HepG2 (cell line): ENCODE data around the gene JAG1. TPM values are rescaled to one million over a fixed set of nuclear protein-coding genes. Genes with fewer than 3 reads are reported as not detected.

Experiments used
- ATAC-seq: fragments of 200-7000 bp; cut with Tn5 transposase; 3 replicates; pipeline ENCODE4 v1.9.1; 2020; ENCODE audit warnings: mild to moderate bottlenecking, moderate library complexity
- BruUV-seq: library from RNA; stranded (reverse); fragments of 400-500 nt; replicated peaks from 2 replicates; lab custom pipeline; 2021; lab: Mats Ljungman, UMichigan
- CTCF ChIA-PET: fragments of 300-600 bp; formaldehyde crosslinking; extraction: SDS; loops from one replicate; lab custom pipeline; 2021; ENCODE audit warnings: low total read pairs, inconsistent platforms, low intra/inter-chr PET ratio; lab: Yijun Ruan, JAX
- POLR2A ChIA-PET: fragments of 350-600 bp; sonication (Branson Sonifier 250); formaldehyde crosslinking; loops from one replicate; lab custom pipeline; 2020; ENCODE audit warnings: antibody characterized with exemption, inconsistent platforms; lab: Yijun Ruan, JAX
- DNase-seq: peaks from one replicate; pipeline ENCODE4 v3.0.0-alpha.2; 2015; ENCODE audit warnings: low spot score
- FAIRE-seq: peaks from 3 replicates; lab custom pipeline; 2011; peaks lifted over from hg19 to GRCh38; lab: Jason Lieb, UNC
- H2AFZ ChIP-seq: one replicate; pipeline ENCODE4 v1.6.1; 2011; ENCODE audit warnings: low read length, inconsistent platforms
- H3K27ac ChIP-seq: fragments of 300-600 bp; 3 replicates; pipeline ENCODE4 v1.8.0; 2011; ENCODE audit warnings: mixed run types, mild to moderate bottlenecking, mixed read lengths, low read length, inconsistent platforms; ENCODE audit not compliant: insufficient read depth; ENCODE audit errors: extremely low read length
- H3K27me3 ChIP-seq, 2 experiments: fragments of 200-600 bp in 1 of 2; 2 replicates in 1 of 2; 3 replicates in 1 of 2; pipeline versions ENCODE4 v1.6.0 to v1.8.0; 2011; ENCODE audit warnings: low read length in 2 of 2, mild to moderate bottlenecking in 2 of 2, moderate library complexity in 2 of 2, inconsistent platforms in 1 of 2; ENCODE audit not compliant: insufficient read depth in 2 of 2, control insufficient read depth in 1 of 2
- H3K36me3 ChIP-seq, 2 experiments: fragments of 200-600 bp in 1 of 2; replicated peaks in 1 of 2; 2 replicates in 1 of 2; 3 replicates in 1 of 2; pipeline versions ENCODE4 v1.5.1 to v1.8.0; 2011; ENCODE audit warnings: low read length in 2 of 2, inconsistent platforms in 1 of 2; ENCODE audit not compliant: insufficient read depth in 2 of 2, control insufficient read depth in 1 of 2
- H3K4me1 ChIP-seq: 2 replicates; pipeline ENCODE4 v1.5.1; 2012; ENCODE audit warnings: low read length, inconsistent platforms; ENCODE audit not compliant: insufficient read depth
- H3K4me2 ChIP-seq: 2 replicates; pipeline ENCODE4 v1.6.0; 2011; ENCODE audit warnings: low read depth, low read length, inconsistent platforms
- H3K4me3 ChIP-seq, 3 experiments: fragments of 200-600 bp in 1 of 3; sonication (generic), shearing (Covaris generic) in 1 of 3; replicated peaks in 1 of 3; 2 replicates each; pipeline ENCODE4 v1.5.1; 2011 to 2016; ENCODE audit warnings: low read length in 3 of 3, inconsistent platforms in 2 of 3, low read depth in 2 of 3, mild to moderate bottlenecking in 2 of 3, control low read depth in 1 of 3, mixed read lengths in 1 of 3; ENCODE audit not compliant: insufficient read depth in 1 of 3
- H3K79me2 ChIP-seq: one replicate; pipeline ENCODE4 v1.6.1; 2011; ENCODE audit warnings: low read length, inconsistent platforms; ENCODE audit not compliant: insufficient read depth
- H3K9ac ChIP-seq: 2 replicates; pipeline ENCODE4 v1.6.0; 2011; ENCODE audit warnings: mild to moderate bottlenecking, low read depth, low read length, inconsistent platforms; ENCODE audit not compliant: insufficient read depth
- H3K9me3 ChIP-seq: 2 replicates; pipeline ENCODE4 v1.5.1; 2012; ENCODE audit warnings: mild to moderate bottlenecking, low read length
- H4K20me1 ChIP-seq: 2 replicates; pipeline ENCODE4 v1.6.0; 2011; ENCODE audit warnings: inconsistent platforms, mild to moderate bottlenecking, low read length, moderate library complexity; ENCODE audit not compliant: insufficient read depth
- CCAR2 ChIP-seq: fragments of 200-400 bp; formaldehyde crosslinking; optimal IDR thresholded peaks from 2 replicates; pipeline ENCODE3; 2018; ENCODE audit warnings: low read depth, mild to moderate bottlenecking, low read length, moderate library complexity
- DNMT1 ChIP-seq: sonication (generic); formaldehyde crosslinking; IDR thresholded peaks from 2 replicates; pipeline ENCODE4 v1.5.1; 2020; ENCODE audit warnings: mild to moderate bottlenecking, missing genetic modification reagents
- IRX3 ChIP-seq: sonication (generic); formaldehyde crosslinking; IDR thresholded peaks from 2 replicates; pipeline ENCODE4 v1.8.1; 2023; ENCODE audit warnings: mild to moderate bottlenecking, low read depth, missing genetic modification reagents, borderline replicate concordance
- MED8 ChIP-seq: sonication (generic); formaldehyde crosslinking; IDR thresholded peaks from 2 replicates; pipeline ENCODE4 v1.8.1; 2023; ENCODE audit warnings: mild to moderate bottlenecking, missing genetic modification reagents; ENCODE audit not compliant: insufficient replicate concordance
- MLLT10 ChIP-seq: sonication (generic); formaldehyde crosslinking; IDR thresholded peaks from 2 replicates; pipeline ENCODE4 v1.4.0; 2020; ENCODE audit warnings: missing genetic modification reagents
- PCBP2 ChIP-seq: fragments of 200-400 bp; formaldehyde crosslinking; optimal IDR thresholded peaks from 2 replicates; pipeline ENCODE3; 2018; ENCODE audit warnings: low read length, low read depth; ENCODE audit not compliant: poor library complexity, severe bottlenecking
- SPEN ChIP-seq: sonication (generic); formaldehyde crosslinking; IDR thresholded peaks from 2 replicates; pipeline ENCODE4 v1.5.1; 2020; ENCODE audit warnings: low read depth, mild to moderate bottlenecking, missing genetic modification reagents
- TEAD2 ChIP-seq: sonication (generic); formaldehyde crosslinking; IDR thresholded peaks from 2 replicates; pipeline ENCODE4 v1.9.0; 2021; ENCODE audit warnings: missing genetic modification reagents
- ZBTB34 ChIP-seq: sonication (generic); formaldehyde crosslinking; IDR thresholded peaks from 2 replicates; pipeline ENCODE4 v1.8.0; 2022; ENCODE audit warnings: mild to moderate bottlenecking, missing genetic modification reagents
- ZNF280B ChIP-seq: sonication (generic); formaldehyde crosslinking; IDR thresholded peaks from 2 replicates; pipeline ENCODE4 v1.5.0; 2020; ENCODE audit warnings: missing genetic modification reagents, mild to moderate bottlenecking, borderline replicate concordance
- ZNF329 ChIP-seq: sonication (generic); formaldehyde crosslinking; IDR thresholded peaks from 2 replicates; pipeline ENCODE4 v1.9.0; 2021; ENCODE audit warnings: low read depth, mild to moderate bottlenecking, missing genetic modification reagents
- ZNF331 ChIP-seq: sonication (generic); formaldehyde crosslinking; IDR thresholded peaks from 2 replicates; pipeline ENCODE4 v1.4.0; 2020; ENCODE audit warnings: missing genetic modification reagents
- ZNF350 ChIP-seq: sonication (generic); formaldehyde crosslinking; IDR thresholded peaks from 2 replicates; pipeline ENCODE4 v1.4.0; 2020; ENCODE audit warnings: mild to moderate bottlenecking, low read depth, missing genetic modification reagents, borderline replicate concordance
- ZNF558 ChIP-seq: sonication (generic); formaldehyde crosslinking; IDR thresholded peaks from 2 replicates; pipeline ENCODE4 v1.9.0; 2022; ENCODE audit warnings: mild to moderate bottlenecking, missing genetic modification reagents, borderline replicate concordance
- ZNF703 ChIP-seq: sonication (generic); formaldehyde crosslinking; IDR thresholded peaks from 2 replicates; pipeline ENCODE4 v1.5.1; 2020; ENCODE audit warnings: missing genetic modification reagents, mild to moderate bottlenecking, moderate library complexity, borderline replicate concordance
- ZNF83 ChIP-seq: sonication (generic); formaldehyde crosslinking; IDR thresholded peaks from 2 replicates; pipeline ENCODE4 v1.4.0; 2020; ENCODE audit warnings: missing genetic modification reagents, mild to moderate bottlenecking, borderline replicate concordance
- WGBS: methylation state at CpG from one replicate; pipeline ENCODE4 v1.1.6; 2017; ENCODE audit warnings: low lambda C conversion rate; 5-methylcytosine and 5-hydroxymethylcytosine counted together
- in situ Hi-C: cut with HindIII; loops from 2 replicates; pipeline ENCODE4 v1.10.0; 2017; ENCODE audit warnings: low pct_unique_long_range_greater_than_20kb; ENCODE audit not compliant: extremely low pct_ligation_motif_present
- intact Hi-C: fragments of 100-400 bp; cut with micrococcal nuclease; formaldehyde crosslinking; loops from one replicate; pipeline ENCODE4 v1.10.0; 2022; ENCODE audit not compliant: unreplicated experiment
- polyA plus RNA-seq, 8 experiments: library from polyadenylated mRNA; depleted of rRNA in 3 of 8; stranded (reverse) in 7 of 8; unstranded in 1 of 8; fragments of >200 nt; fragmentation: Illumina TruSeq in 4 of 8; extraction: Trizol in 4 of 8; gene quantifications; 2 replicates each; pipeline versions ENCODE4 v1.2.1 to v1.2.3, GENCODE V29; 2011 to 2016; ENCODE audit warnings: low read depth in 4 of 8, missing spikeins in 1 of 8, mixed read lengths in 1 of 8; ENCODE audit not compliant: insufficient read depth in 1 of 8
- total RNA-seq, 5 experiments: library from RNA; depleted of rRNA; stranded (reverse); fragments of >200 nt; fragmentation: Illumina TruSeq; extraction: Trizol; gene quantifications; 2 replicates each; pipeline ENCODE4 v1.2.3, GENCODE V29; 2016; ENCODE audit warnings: low read depth in 1 of 5
- TF ChIP-seq, protein P1 (sequence below): IDR thresholded peaks from 2 replicates; pipeline ENCODE4 v1.6.1; 2016; ENCODE audit warnings: missing compliant biosample characterization, missing genetic modification reagents, borderline replicate concordance

The JAG1 gene
- total and polyA plus RNA-seq, 2 of the 13 experiments (the other 11 are each of a cell fraction or from before 2014, with no cell fraction given), result 47.1 to 56.3 TPM

DNA sequence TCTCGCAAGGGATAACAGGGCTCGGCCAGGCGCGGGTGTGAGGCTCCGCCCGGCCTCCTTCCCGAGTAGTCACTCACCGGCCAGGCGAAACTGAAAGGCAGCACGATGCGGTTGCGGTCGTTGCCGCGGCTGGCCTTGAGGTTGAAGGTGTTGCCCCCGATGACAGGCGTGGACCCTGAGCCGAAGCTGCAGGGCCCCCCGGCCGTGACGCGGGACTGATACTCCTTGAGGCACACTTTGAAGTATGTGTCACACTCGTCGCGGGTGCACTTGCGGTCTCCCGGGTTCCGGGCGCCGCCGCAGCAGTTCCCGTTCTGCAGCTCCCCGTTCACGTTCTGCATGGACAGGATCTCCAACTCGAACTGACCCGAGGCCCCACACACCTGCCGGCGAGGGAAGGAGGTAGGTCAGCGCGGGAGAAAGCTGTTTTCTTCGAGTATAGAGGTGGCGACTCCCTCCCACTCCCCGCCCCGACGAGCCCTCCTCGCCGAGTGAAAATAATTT is 1.1 kb downstream of the JAG1 start (continued):
- peak; percentile 24 for TF ChIP-seq SPEN (CRISPR knock-in tag)
- no peak for TF ChIP-seq CCAR2

DNA sequence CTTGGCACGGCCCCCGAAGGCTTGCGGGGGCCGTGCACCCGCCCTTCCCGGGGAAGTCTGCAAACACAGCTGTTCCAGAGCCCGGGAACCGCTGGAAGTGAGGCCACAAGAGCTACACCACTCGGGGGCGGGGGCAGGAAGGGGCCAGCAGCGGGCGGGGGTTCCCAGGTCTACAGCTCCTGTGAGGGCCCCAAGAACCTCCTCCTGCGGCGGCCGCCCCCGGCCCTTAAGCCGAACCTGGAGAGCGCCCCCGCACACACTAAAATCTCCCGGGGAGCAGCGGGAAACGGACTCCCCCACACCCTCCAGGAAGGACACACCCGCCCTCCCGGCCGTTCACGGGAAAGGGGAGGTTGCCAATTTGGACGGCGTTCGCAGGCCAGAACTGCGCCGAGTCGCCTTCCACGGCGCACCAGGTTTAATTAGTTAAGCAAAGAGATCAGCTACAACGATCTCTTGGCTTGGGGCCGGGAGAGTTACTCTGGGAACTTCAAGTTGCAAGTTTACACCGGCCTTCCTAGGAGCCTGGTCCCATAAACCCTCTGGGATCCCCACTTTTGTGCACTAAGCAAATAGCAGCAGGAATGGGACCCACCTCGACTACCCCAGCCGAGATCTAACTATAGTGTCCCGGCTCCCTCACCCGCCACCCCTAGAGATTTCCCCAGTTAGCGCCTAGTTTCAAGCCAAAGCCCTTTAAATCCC is 1.7 kb downstream of the JAG1 start:
- Histone ChIP-seq H2AFZ (no peak overlapping the region), H3K27ac (peak overlapping the region; percentile 89), H3K4me2 (peak overlapping the region; percentile 96), H3K9me3 (no peaks in the 10 kb centered on the region), H3K4me1 (peaks cover 58% of the 10 kb centered on the region), H3K79me2 (peaks cover 67% of the 10 kb centered on the region), H3K4me3 (peak overlapping the region; percentile 85 to 94 (median 91)), H3K27me3 (no peaks in the 10 kb centered on the region; a peak in 1 of 5 replicates), H3K9ac (peak overlapping the region; percentile 95), H3K36me3 (peaks cover 16 to 21% of the 10 kb centered on the region in 2 experiments), H4K20me1 (peaks cover 27% of the 10 kb centered on the region)
- no peak for FAIRE-seq
- CTCF ChIA-PET, result no interaction called here
- WGBS, result 1% methylated on average over 34 of the region's 42 CpGs
- in situ Hi-C loops (loop anchor here (5.0 kb wide), 2 partner anchors 535 to 870 kb away; no protein-coding TSS in a partner anchor), intact Hi-C loops (loop anchor here (1.0 to 10.0 kb wide), 8 partner anchors 19 to 873 kb away; no protein-coding TSS in a partner anchor)
- POLR2A ChIA-PET, result interaction anchor here (0.9 to 5.6 kb wide), 31 partner anchors 7 to 595 kb away, joined by 3 to 104 read pairs (median 5); partner anchors contain the start of genes MKKS and SLX4IP
- ATAC-seq, result peak; percentile 16
- no peak for DNase-seq
- BruUV-seq, result no TSS peak
- TF ChIP-seq DNMT1 (CRISPR knock-in tag) (no peak), ZBTB34 (peak; percentile 61), TEAD2 (0 out of 2 replicates have a peak, but pooled peaks have one; percentile 22), ZNF350 (CRISPR knock-in tag) (no peak), MED8 (CRISPR knock-in tag) (no peak), PCBP2 (no peak), ZNF558 (CRISPR knock-in tag) (no peak), ZNF703 (CRISPR knock-in tag) (no peak), ZNF280B (CRISPR knock-in tag) (no peak), MLLT10 (CRISPR knock-in tag) (0 out of 2 replicates have a peak, but pooled peaks have one; percentile 17), IRX3 (CRISPR knock-in tag) (0 out of 2 replicates have a peak, but pooled peaks have one; percentile 57), ZNF331 (CRISPR knock-in tag) (peak; percentile 54; the same call in 1 of the 2 replicates), ZNF329 (CRISPR knock-in tag) (0 out of 2 replicates have a peak, but pooled peaks have one; percentile 44), ZNF83 (CRISPR knock-in tag) (no peak; the same call in 1 of the 2 replicates)
- TF ChIP-seq, protein P1, sequence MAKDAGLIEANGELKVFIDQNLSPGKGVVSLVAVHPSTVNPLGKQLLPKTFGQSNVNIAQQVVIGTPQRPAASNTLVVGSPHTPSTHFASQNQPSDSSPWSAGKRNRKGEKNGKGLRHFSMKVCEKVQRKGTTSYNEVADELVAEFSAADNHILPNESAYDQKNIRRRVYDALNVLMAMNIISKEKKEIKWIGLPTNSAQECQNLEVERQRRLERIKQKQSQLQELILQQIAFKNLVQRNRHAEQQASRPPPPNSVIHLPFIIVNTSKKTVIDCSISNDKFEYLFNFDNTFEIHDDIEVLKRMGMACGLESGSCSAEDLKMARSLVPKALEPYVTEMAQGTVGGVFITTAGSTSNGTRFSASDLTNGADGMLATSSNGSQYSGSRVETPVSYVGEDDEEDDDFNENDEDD (CRISPR knock-in tag), result no peak
